ENCODE results near the gene C1orf94. TPM values are rescaled to one million over a fixed set of nuclear protein-coding genes. Genes with fewer than 3 reads are reported as not detected.
A peak's percentile ranks its signal among the peaks of the same experiment; 100 is the strongest.

C1orf94 gene
- total and polyA plus RNA-seq, 5 experiments from 2014 or later = not detected

DNA sequence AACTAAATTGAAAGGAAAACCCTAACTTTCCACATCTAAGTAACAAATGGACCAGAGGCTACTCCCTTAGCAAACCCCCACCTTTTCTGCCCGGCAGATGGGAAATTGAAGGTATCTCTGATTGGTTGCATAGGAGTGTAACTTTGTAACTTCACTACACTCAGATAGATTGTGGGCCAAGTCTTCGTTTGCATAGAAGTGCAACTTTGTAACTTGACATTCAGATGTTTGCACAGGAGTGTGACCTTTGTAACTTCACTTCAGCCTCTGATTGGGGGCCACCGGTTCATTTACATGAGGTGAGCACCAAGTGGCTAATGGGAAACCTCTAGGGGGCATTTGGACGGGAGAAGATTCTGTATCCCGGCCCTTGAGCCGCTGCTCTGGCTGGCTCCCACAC, 59.4 kb downstream of the C1orf94 start:
- DNase-seq (no peak), ATAC-seq (no peak)
- H3K27ac Mint-ChIP-seq = no peak overlapping the region
- peaks cover 0 to 5% (median 0%) of the 10 kb centered on the region in 3 donors for H3K36me3 Mint-ChIP-seq
- H3K4me3 Mint-ChIP-seq = no peak overlapping the region
- peaks cover 0 to 14% (median 6%) of the 10 kb centered on the region in 9 donors for H3K9me3 Mint-ChIP-seq
- H3K4me1 Mint-ChIP-seq = no peaks in the 10 kb centered on the region
- peaks cover 4 to 37% (median 14%) of the 10 kb centered on the region in 5 donors for H3K27me3 Mint-ChIP-seq
- POLR2A ChIA-PET = no interaction called here

DNA sequence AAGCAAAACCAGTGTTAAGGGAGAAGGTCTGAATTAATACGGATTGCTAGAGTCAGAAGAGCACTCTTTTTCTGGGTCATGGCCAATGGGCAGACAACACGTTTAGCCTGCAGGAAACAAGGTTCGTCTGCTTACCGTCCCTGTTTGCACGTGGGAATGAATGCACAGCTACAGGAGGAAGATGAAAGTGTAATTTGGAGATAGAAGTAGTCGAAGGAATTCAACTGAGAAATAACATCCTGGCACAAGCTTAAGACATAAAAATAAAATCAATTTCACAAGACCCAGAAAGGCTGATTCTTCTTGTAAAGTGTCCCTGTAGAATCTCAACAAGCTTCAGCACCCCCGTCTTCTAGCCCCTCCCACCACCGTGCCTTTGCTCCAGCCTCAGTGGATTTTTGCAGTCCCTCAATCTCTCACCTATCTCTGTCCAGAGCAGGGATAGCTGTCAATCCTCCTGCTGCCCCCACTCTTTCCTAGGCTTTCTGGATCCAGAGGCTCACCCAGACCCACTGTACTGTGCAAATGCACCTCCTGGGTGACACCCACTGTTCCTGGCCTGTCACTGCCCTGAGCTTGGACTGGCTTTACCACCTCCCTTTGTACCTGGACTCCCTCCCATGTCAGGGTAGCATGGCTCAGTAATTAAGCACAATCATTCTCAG, 60.6 kb downstream of the C1orf94 start:
- H3K4me1 Mint-ChIP-seq = no peaks in the 10 kb centered on the region
- H3K36me3 Mint-ChIP-seq = peaks cover 0 to 5% (median 0%) of the 10 kb centered on the region in 3 donors
- H3K9me3 Mint-ChIP-seq = peaks cover 0 to 16% (median 6%) of the 10 kb centered on the region in 9 donors
- POLR2A ChIA-PET = no interaction called here
- DNase-seq = no peak
- H3K27ac Mint-ChIP-seq = peak overlapping the region in 1 of 10 donors; percentile 36
- H3K4me3 Mint-ChIP-seq = no peak overlapping the region
- H3K27me3 Mint-ChIP-seq = peaks cover 2 to 27% (median 9%) of the 10 kb centered on the region in 5 donors
- ATAC-seq = no peak

DNA sequence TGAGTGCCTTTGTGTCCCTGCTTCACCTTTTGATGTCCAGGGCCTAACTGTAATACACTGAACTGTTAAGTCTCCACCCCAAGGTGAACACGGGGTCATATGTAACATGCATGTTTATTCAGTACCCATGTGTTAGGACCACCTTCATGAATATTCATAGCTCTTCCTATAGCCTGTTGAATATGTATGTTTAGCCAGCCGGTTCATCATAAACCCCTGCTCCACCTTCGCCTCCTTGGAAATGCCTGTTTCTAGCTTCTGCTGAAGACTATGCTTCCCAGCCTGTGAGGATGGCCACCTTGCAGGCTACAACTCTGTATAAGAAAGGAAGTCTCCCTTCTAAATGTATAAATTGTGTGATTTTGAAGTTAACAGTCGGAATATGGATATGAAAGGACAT, 69.3 kb downstream of the C1orf94 start:
- POLR2A ChIA-PET = no interaction called here

DNA sequence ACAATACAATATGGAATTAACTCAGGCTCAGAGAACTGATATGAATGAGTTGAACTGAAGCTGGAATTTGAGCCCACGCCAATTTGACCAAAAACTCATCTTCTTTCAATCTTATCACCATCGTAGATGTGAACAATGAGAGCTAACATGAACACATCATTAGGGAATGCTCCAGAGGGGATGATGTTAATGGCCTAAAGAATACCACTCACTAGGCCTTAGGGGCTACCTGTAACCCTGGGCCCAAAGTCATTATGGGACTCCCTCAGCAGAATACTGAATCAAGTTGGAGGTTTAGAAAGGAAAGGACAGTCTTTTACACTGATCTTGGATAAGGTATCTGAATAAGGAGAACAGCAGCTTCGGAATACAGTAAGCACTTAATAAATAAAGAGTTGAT, 73.6 kb downstream of the C1orf94 start:
- H3K4me1 Mint-ChIP-seq = no peaks in the 10 kb centered on the region
- H3K27me3 Mint-ChIP-seq = peaks cover 20 to 52% (median 31%) of the 10 kb centered on the region in 5 donors
- H3K27ac Mint-ChIP-seq = no peak overlapping the region
- H3K9me3 Mint-ChIP-seq = peaks cover 0 to 6% (median 0%) of the 10 kb centered on the region in 9 donors
- DNase-seq (no peak), ATAC-seq (no peak)
- H3K36me3 Mint-ChIP-seq = peaks cover 0 to 5% (median 0%) of the 10 kb centered on the region in 3 donors
- POLR2A ChIA-PET = no interaction called here
- H3K4me3 Mint-ChIP-seq = no peak overlapping the region

More for the DNA sequence above, 69.3 kb downstream of the C1orf94 start:
- ATAC-seq = no peak
- Mint-ChIP-seq H3K27ac (no peak overlapping the region), H3K36me3 (peaks cover 0 to 5% (median 0%) of the 10 kb centered on the region in 3 donors), H3K9me3 (peaks cover 0 to 10% (median 4%) of the 10 kb centered on the region in 9 donors), H3K27me3 (peaks cover 27 to 73% (median 35%) of the 10 kb centered on the region in 5 donors), H3K4me3 (no peak overlapping the region), H3K4me1 (no peaks in the 10 kb centered on the region)
- no peak for DNase-seq

DNA sequence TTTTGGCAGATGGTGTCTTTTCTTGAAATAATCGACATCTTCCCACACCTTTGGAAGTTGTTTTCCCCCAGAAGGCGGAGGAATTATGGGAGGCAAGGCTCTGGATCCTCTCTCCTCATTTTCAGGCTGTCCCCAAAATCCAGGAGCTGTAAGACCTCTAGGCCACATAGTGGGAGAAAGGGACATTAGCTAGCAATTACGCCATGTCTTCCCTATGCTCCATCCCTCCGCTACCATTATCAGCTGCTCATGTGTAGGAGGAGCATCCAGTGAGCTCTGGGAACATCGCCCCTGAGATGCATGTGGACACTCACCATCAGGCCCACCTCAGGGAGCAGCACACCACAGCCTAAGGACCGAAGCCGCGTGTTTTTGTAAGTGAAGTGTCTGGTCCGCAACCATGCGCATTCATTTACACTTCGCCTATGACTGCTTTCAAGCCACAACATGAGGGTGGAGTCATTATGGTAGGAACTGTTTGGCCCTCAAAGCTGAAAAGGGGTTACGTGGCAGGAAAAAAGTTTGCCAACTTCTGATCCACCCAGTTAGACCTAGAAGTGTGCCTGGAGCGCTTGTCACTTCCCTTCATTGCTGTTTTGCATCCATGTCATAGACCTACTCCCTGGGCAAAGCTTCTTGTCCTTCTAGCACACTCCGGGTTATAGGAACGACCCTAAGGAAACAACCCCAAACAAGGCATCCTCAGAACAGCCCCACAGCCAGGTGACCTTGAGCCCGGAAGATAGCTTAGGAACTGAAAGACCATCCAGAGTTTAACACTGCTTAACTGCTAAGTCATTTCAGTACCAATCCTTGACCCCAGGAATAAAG, 85.5 kb downstream of the C1orf94 start:
- Mint-ChIP-seq H3K36me3 (no peaks in the 10 kb centered on the region), H3K4me1 (no peaks in the 10 kb centered on the region), H3K27ac (no peak overlapping the region), H3K9me3 (peaks cover 0 to 4% (median 0%) of the 10 kb centered on the region in 9 donors), H3K4me3 (no peak overlapping the region), H3K27me3 (peaks cover 6 to 28% (median 18%) of the 10 kb centered on the region in 5 donors)
- DNase-seq (no peak), ATAC-seq (no peak)
- POLR2A ChIA-PET = no interaction called here

DNA sequence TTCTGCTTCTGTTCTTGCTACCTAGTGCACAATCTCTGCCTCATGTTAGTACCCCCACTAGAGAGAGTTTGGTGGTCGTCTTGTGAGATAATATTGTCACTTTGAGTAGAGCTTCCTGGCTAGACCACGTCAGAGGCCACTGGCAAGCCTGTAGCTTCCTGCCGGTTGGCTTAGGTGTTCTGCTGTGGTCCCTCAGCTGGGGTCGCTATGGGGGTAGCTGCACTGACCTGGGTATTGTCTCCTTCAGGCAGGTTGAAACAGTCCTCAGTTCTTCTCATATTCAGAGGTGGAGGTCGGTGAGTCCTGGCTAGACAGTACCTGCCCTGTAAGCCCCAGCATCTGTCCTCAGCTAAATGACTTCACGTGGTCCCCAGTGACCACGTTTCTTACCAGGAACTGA, 86.2 kb downstream of the C1orf94 start:
- Mint-ChIP-seq H3K4me1 (no peaks in the 10 kb centered on the region), H3K36me3 (no peaks in the 10 kb centered on the region), H3K27me3 (peaks cover 11 to 33% (median 22%) of the 10 kb centered on the region in 5 donors), H3K4me3 (no peak overlapping the region), H3K9me3 (peaks cover 0 to 4% (median 0%) of the 10 kb centered on the region in 9 donors), H3K27ac (no peak overlapping the region)
- ATAC-seq = no peak
- POLR2A ChIA-PET = no interaction called here
- no peak for DNase-seq

DNA sequence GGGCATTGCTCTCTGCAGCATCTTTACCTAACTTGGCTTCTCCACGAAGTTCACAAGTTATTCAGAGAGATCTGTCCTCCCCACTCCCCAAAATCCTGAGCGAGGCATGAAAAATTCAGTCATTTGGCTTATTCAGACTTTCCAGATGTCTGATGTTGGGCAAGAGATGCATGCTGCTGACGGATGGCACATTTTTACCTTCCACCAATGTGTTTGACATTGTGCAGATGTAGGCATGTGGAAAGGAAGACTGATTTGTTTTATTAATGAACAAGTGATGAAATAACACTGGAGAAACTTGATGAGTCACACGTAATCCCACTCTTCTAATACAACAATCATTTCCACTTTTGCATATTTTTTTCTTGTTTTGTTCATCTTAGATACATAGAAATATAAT, 86.7 kb downstream of the C1orf94 start:
- Mint-ChIP-seq H3K9me3 (peaks cover 0 to 3% (median 0%) of the 10 kb centered on the region in 9 donors), H3K36me3 (no peaks in the 10 kb centered on the region), H3K27me3 (peaks cover 11 to 33% (median 22%) of the 10 kb centered on the region in 5 donors), H3K27ac (no peak overlapping the region), H3K4me1 (no peaks in the 10 kb centered on the region), H3K4me3 (no peak overlapping the region)
- no peak for ATAC-seq
- POLR2A ChIA-PET = no interaction called here
- DNase-seq = no peak

DNA sequence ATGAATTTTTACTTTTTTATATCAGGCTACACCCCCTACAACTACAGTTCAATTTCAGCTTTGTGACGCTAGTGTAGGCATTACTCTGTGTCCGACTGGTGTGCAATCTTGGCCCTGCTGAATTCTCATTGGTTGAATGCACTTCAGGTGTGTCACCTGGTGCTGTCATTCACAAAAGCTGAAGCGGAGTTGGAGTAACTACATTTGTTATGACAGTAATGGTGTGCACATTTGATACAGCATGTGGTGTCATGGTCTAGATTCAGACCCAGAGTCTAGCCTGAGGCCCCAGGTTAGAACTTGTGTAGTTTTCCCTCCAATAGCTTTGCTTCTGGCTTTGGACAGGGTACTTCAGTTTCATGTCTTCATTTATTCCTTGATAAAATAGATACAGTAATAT, 88.7 kb downstream of the C1orf94 start:
- ATAC-seq (no peak), DNase-seq (no peak)
- Mint-ChIP-seq H3K4me3 (no peak overlapping the region), H3K27ac (no peak overlapping the region), H3K9me3 (no peaks in the 10 kb centered on the region), H3K36me3 (no peaks in the 10 kb centered on the region), H3K4me1 (no peaks in the 10 kb centered on the region), H3K27me3 (peaks cover 12 to 38% (median 26%) of the 10 kb centered on the region in 5 donors)
- POLR2A ChIA-PET = no interaction called here

DNA sequence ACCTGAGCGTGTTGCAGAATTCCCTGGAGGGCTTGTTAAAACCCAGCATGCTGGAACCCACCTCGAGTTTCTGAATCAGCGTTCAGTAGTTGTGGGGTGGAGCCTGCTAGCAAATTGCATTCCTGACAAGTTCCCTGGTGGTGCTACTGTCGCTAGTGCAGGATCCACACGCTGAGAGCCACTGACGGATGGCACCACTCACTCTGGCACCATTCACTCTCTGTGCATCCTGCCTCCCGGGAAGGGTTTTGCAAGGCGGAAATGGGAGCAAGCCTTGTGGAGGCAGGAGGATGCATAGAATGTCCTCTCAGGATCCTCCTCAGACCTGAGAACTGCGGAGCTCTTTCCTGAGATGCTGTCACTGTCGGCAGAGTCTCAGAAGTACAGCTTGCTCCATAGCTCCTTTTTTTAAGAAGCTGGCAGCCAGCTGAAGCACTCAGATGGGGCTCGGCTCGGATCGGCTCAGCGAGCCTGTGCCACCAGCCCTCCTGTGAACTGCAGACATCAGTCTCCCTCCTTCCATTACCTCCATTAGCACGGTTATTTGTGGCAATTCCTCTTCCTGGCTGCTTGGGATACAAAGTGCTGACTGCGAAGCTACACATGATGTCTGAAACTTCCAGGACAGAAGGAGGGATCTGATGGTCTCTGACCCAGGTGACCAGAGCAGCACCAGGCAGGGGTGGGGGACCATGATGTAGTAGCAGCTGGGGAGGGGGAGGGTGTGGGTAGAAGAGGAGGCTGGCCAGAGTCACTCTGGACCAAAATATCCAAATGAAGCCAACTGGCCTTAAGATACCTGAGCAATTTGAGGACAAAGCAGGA, 89.6 kb downstream of the C1orf94 start:
- no peaks in the 10 kb centered on the region for H3K36me3 Mint-ChIP-seq
- no peaks in the 10 kb centered on the region for H3K9me3 Mint-ChIP-seq
- no peaks in the 10 kb centered on the region for H3K4me1 Mint-ChIP-seq
- POLR2A ChIA-PET = no interaction called here
- H3K4me3 Mint-ChIP-seq = no peak overlapping the region
- H3K27me3 Mint-ChIP-seq = peaks cover 13 to 30% (median 26%) of the 10 kb centered on the region in 5 donors
- DNase-seq = no peak
- H3K27ac Mint-ChIP-seq = no peak overlapping the region
- no peak for ATAC-seq

DNA sequence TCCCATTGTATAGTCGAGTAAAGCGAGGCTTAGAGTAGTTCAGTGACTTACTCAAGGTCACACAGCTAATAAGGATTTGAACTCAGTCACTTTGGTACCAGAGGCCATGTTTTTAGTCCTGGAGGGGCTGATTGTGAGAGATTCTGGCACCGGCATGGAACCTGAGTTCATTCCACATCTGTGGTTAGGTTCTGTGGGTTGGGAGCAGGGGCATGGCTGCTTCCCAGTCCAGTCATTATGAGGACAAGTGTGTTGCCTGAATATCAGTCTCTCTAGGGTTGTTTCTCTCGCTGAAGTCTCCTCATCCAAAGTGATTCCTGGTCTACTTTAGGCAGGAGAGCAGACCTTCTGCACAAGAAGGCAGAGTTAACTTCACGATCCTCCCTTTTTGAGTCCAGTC, 90.6 kb downstream of the C1orf94 start:
- H3K9me3 Mint-ChIP-seq = no peaks in the 10 kb centered on the region
- DNase-seq = no peak
- H3K27me3 Mint-ChIP-seq = peaks cover 13 to 30% (median 27%) of the 10 kb centered on the region in 5 donors
- POLR2A ChIA-PET = no interaction called here
- ATAC-seq = no peak
- no peak overlapping the region for H3K27ac Mint-ChIP-seq
- H3K4me3 Mint-ChIP-seq = no peak overlapping the region
- no peaks in the 10 kb centered on the region for H3K36me3 Mint-ChIP-seq
- no peaks in the 10 kb centered on the region for H3K4me1 Mint-ChIP-seq

DNA sequence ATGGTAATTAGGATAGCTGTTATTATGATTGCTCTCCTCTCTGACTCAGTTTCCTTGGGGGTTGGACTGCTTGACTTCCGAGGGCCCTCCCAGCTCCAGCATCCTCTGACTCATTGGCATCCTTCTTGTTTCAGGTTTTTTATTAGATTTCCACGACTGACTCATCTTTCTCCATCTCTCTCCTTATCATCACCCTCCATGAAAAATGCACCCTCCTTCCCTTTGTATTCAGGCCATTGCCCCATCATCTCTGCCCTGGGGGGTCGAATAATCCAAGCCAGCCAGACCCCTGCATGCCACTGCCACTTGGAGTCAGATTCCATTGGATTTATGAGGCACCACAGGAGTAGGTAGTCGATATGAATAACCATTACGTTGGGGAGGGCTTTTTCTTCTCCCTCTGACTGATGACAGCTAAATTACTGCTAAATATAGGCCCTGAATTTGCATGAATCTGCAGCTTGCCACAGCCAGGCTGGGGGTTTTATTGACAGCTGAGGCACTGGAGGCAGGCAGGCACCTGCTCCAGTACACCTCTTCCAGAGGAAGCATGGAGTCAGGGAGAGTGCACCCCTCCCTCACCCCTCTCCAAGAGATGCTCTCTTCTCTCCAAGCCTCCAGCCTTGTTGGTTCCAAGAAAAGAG, 91.7 kb downstream of the C1orf94 start:
- POLR2A ChIA-PET = no interaction called here
- H3K27me3 Mint-ChIP-seq = peaks cover 13 to 32% (median 24%) of the 10 kb centered on the region in 5 donors
- H3K27ac Mint-ChIP-seq = no peak overlapping the region
- no peaks in the 10 kb centered on the region for H3K36me3 Mint-ChIP-seq
- no peaks in the 10 kb centered on the region for H3K4me1 Mint-ChIP-seq
- DNase-seq (no peak), ATAC-seq (no peak)
- H3K4me3 Mint-ChIP-seq = no peak overlapping the region
- no peaks in the 10 kb centered on the region for H3K9me3 Mint-ChIP-seq

Measured in naive thymus-derived CD8-positive, alpha-beta T cell (primary cell).